H9 (cell line): ENCODE results near the gene TRPM2. TPM values are rescaled to one million over a fixed set of nuclear protein-coding genes. Genes with fewer than 3 reads are reported as not detected.

Experiments
- DNase-seq: peaks from one replicate; pipeline ENCODE4 v3.0.0-alpha.2; 2017
- H2AFZ ChIP-seq: one replicate; pipeline ENCODE4 v1.6.1; 2013; ENCODE audit warnings: mild to moderate bottlenecking, low read length, control low read depth, moderate library complexity
- H2AK5ac ChIP-seq: 2 replicates; pipeline ENCODE4 v1.6.1; 2013; ENCODE audit warnings: low read length, control low read depth, mixed read lengths; ENCODE audit not compliant: insufficient read length
- H2BK120ac ChIP-seq: one replicate; pipeline ENCODE4 v1.6.1; 2013; ENCODE audit warnings: low read depth, mild to moderate bottlenecking, low read length, control low read depth, inconsistent platforms; ENCODE audit not compliant: poor library complexity, severe bottlenecking
- H2BK12ac ChIP-seq: 2 replicates; pipeline ENCODE4 v1.6.1; 2013; ENCODE audit warnings: low read length, control low read depth, mixed read lengths, low read depth; ENCODE audit not compliant: insufficient read length
- H2BK15ac ChIP-seq: 2 replicates; pipeline ENCODE4 v1.6.1; 2013; ENCODE audit warnings: low read depth, low read length, control low read depth
- H2BK20ac ChIP-seq: one replicate; pipeline ENCODE4 v1.6.1; 2013; ENCODE audit warnings: low read depth, mild to moderate bottlenecking, low read length, control low read depth, inconsistent platforms; ENCODE audit not compliant: poor library complexity, severe bottlenecking
- H2BK5ac ChIP-seq: 2 replicates; pipeline ENCODE4 v1.6.1; 2013; ENCODE audit warnings: low read length, control low read depth, mixed read lengths; ENCODE audit not compliant: insufficient read length
- H3K14ac ChIP-seq: 2 replicates; pipeline ENCODE4 v1.6.1; 2013; ENCODE audit warnings: low read length, control low read depth; ENCODE audit not compliant: insufficient read depth
- H3K18ac ChIP-seq: 2 replicates; pipeline ENCODE4 v1.6.1; 2013; ENCODE audit warnings: low read depth, mild to moderate bottlenecking, mixed read lengths, low read length, control low read depth; ENCODE audit not compliant: insufficient read length
- H3K23ac ChIP-seq: 2 replicates; pipeline ENCODE4 v1.6.1; 2013; ENCODE audit warnings: low read length, control low read depth, mixed read lengths, low read depth; ENCODE audit not compliant: insufficient read length
- H3K23me2 ChIP-seq: 2 replicates; pipeline ENCODE4 v1.6.1; 2013; ENCODE audit warnings: low read depth, mild to moderate bottlenecking, mixed read lengths, low read length, control low read depth; ENCODE audit not compliant: insufficient read length, poor library complexity, severe bottlenecking
- H3K27ac ChIP-seq: 2 replicates; pipeline ENCODE4 v1.5.1; 2013; ENCODE audit warnings: low read length, control low read depth, mixed read lengths, low read depth; ENCODE audit not compliant: insufficient read length
- H3K27me3 ChIP-seq: 2 replicates; pipeline ENCODE4 v1.6.1; 2013; ENCODE audit warnings: low read length, control low read depth, inconsistent platforms; ENCODE audit not compliant: insufficient read depth
- H3K4ac ChIP-seq: 2 replicates; pipeline ENCODE4 v1.6.1; 2013; ENCODE audit warnings: low read depth, mild to moderate bottlenecking, control low read depth, inconsistent platforms, low read length, moderate library complexity
- H3K4me1 ChIP-seq: 2 replicates; pipeline ENCODE4 v1.6.1; 2013; ENCODE audit warnings: low read length, control low read depth, inconsistent platforms; ENCODE audit not compliant: insufficient read depth
- H3K4me2 ChIP-seq: 2 replicates; pipeline ENCODE4 v1.6.1; 2013; ENCODE audit warnings: low read length, control low read depth, mixed read lengths; ENCODE audit not compliant: insufficient read length, insufficient read depth
- H3K56ac ChIP-seq: 2 replicates; pipeline ENCODE4 v1.6.1; 2013; ENCODE audit warnings: low read depth, mild to moderate bottlenecking, mixed read lengths, low read length, control low read depth; ENCODE audit not compliant: insufficient read length
- H3K79me1 ChIP-seq: 2 replicates; pipeline ENCODE4 v1.6.1; 2013; ENCODE audit warnings: low read depth, mild to moderate bottlenecking, moderate library complexity, low read length, control low read depth, inconsistent platforms; ENCODE audit not compliant: insufficient read depth, poor library complexity, severe bottlenecking
- H3K79me2 ChIP-seq: 2 replicates; pipeline ENCODE4 v1.6.1; 2013; ENCODE audit warnings: low read length, control low read depth, inconsistent platforms; ENCODE audit not compliant: insufficient read depth
- H3K9ac ChIP-seq: 2 replicates; pipeline ENCODE4 v1.6.1; 2013; ENCODE audit warnings: low read length, control low read depth, mixed read lengths; ENCODE audit not compliant: insufficient read length; ENCODE audit errors: extremely low read depth
- H3K9me3 ChIP-seq: one replicate; pipeline ENCODE4 v1.6.1; 2013; ENCODE audit warnings: low read depth, low read length, inconsistent platforms; ENCODE audit not compliant: control insufficient read depth
- H3T11ph ChIP-seq: one replicate; pipeline ENCODE4 v1.6.1; 2013; ENCODE audit warnings: mild to moderate bottlenecking, low read length, control low read depth, inconsistent platforms
- H4K20me1 ChIP-seq: one replicate; pipeline ENCODE4 v1.6.1; 2013; ENCODE audit not compliant: control insufficient read depth, insufficient read length, insufficient read depth
- H4K5ac ChIP-seq: 2 replicates; pipeline ENCODE4 v1.6.1; 2013; ENCODE audit warnings: low read depth, mild to moderate bottlenecking, mixed read lengths, low read length, control low read depth; ENCODE audit not compliant: insufficient read length
- H4K8ac ChIP-seq: replicated peaks from 2 replicates; pipeline ENCODE4 v1.6.1; 2013; ENCODE audit warnings: low read length, control low read depth, mixed read lengths, low read depth; ENCODE audit not compliant: insufficient read length
- H4K91ac ChIP-seq: 2 replicates; pipeline ENCODE4 v1.6.1; 2013; ENCODE audit warnings: low read depth, mild to moderate bottlenecking, moderate library complexity, mixed read lengths, low read length, control low read depth; ENCODE audit not compliant: insufficient read length
- H3K27ac Mint-ChIP-seq, 3 experiments: 2 replicates in 2 of 3; 3 replicates in 1 of 3; pipeline ENCODE4 v1.8.0; 2020 to 2021; ENCODE audit warnings: mixed read lengths in 3 of 3, mild to moderate bottlenecking in 1 of 3, moderate library complexity in 1 of 3
- H3K27me3 Mint-ChIP-seq: 2 replicates; pipeline ENCODE4 v1.8.0; 2021; ENCODE audit warnings: low read depth, mild to moderate bottlenecking, moderate library complexity, mixed read lengths
- H3K36me3 Mint-ChIP-seq, 3 experiments: 2 replicates in 2 of 3; 3 replicates in 1 of 3; pipeline ENCODE4 v1.8.0; 2020 to 2021; ENCODE audit warnings: low read depth in 3 of 3, mixed read lengths in 3 of 3; ENCODE audit not compliant: insufficient read depth in 1 of 3
- H3K4me1 Mint-ChIP-seq, 2 experiments: 2 replicates each; pipeline ENCODE4 v1.8.0; 2020; ENCODE audit warnings: mixed read lengths in 2 of 2
- H3K4me3 Mint-ChIP-seq, 2 experiments: 2 replicates in 1 of 2; 3 replicates in 1 of 2; pipeline ENCODE4 v1.8.0; 2020 to 2021; ENCODE audit warnings: mild to moderate bottlenecking in 2 of 2, mixed read lengths in 2 of 2, moderate library complexity in 1 of 2
- H3K9me3 Mint-ChIP-seq, 2 experiments: 2 replicates in 1 of 2; 3 replicates in 1 of 2; pipeline ENCODE4 v1.8.0; 2020; ENCODE audit warnings: mild to moderate bottlenecking in 2 of 2, mixed read lengths in 2 of 2, moderate library complexity in 1 of 2
- CTCF ChIP-seq: fragments of 200-600 bp; sonication (generic); conservative IDR thresholded peaks from 3 replicates; pipeline ENCODE4 v1.8.0; 2021; ENCODE audit warnings: antibody characterized with exemption, mild to moderate bottlenecking
- WGBS: extraction: QIAGEN DNeasy Blood & Tissue Kit; methylation state at CpG from one replicate; pipeline ENCODE4 v1.1.7; 2013; ENCODE audit warnings: missing lambda C conversion rate, low lambda C conversion rate, mixed read lengths; ENCODE audit not compliant: insufficient read length; ENCODE audit errors: extremely low coverage; 5-methylcytosine and 5-hydroxymethylcytosine counted together
- total RNA-seq: library from RNA; stranded (reverse); gene quantifications from 2 replicates; pipeline ENCODE4 v1.2.1, GENCODE V29; 2021

Gene TRPM2
- total RNA-seq, 1 experiment from 2014 or later = 0.68 TPM

- H3K4me3 Mint-ChIP-seq = no peak overlapping the region
- Histone ChIP-seq H2BK15ac (no peak overlapping the region), H3K79me1 (no peaks in the 10 kb centered on the region), H3K9me3 (no peaks in the 10 kb centered on the region), H3K14ac (no peak overlapping the region), H3K9ac (no peak overlapping the region), H3T11ph (no peak overlapping the region), H3K27me3 (no peaks in the 10 kb centered on the region), H2AK5ac (no peak overlapping the region), H2AFZ (no peak overlapping the region), H2BK20ac (no peak overlapping the region), H3K4me2 (no peak overlapping the region), H2BK12ac (no peak overlapping the region), H4K8ac (no peak overlapping the region), H3K56ac (no peak overlapping the region), H2BK5ac (no peak overlapping the region), H4K91ac (no peak overlapping the region), H3K27ac (no peak overlapping the region), H4K5ac (no peak overlapping the region), H4K20me1 (no peaks in the 10 kb centered on the region), H3K23ac (no peak overlapping the region), H2BK120ac (no peak overlapping the region), H3K18ac (no peak overlapping the region), H3K79me2 (no peaks in the 10 kb centered on the region), H3K4me1 (no peaks in the 10 kb centered on the region), H3K4ac (no peak overlapping the region), H3K23me2 (no peaks in the 10 kb centered on the region)
- no peaks in the 10 kb centered on the region for H3K9me3 Mint-ChIP-seq
- peaks cover 0 to 7% (median 0%) of the 10 kb centered on the region in 3 experiments; a peak in 2 of 7 replicates for H3K36me3 Mint-ChIP-seq
- no peaks in the 10 kb centered on the region for H3K27me3 Mint-ChIP-seq
- 0 out of 4 replicates have a peak, but pooled peaks cover 0 to 3% of the 10 kb centered on the region in 2 experiments for H3K4me1 Mint-ChIP-seq
- TF ChIP-seq CTCF = no peak
- DNase-seq = no peak
- no peak overlapping the region for H3K27ac Mint-ChIP-seq
- no CpG with 5 or more reads among the region's 16 CpGs for WGBS
Measured at GRCh38 chr21:44331209-44331608, 22.2 kb upstream of the TRPM2 start.
